ENCODE results near the gene ILKAP.
A peak's percentile ranks its signal among the peaks of the same experiment; 100 is the strongest.
"Not testable (repeated sequence)": the region's sequence is repeated elsewhere in the genome, so short reads cannot be mapped to it uniquely, and the experiment has no call there.

Gene ILKAP

DNA sequence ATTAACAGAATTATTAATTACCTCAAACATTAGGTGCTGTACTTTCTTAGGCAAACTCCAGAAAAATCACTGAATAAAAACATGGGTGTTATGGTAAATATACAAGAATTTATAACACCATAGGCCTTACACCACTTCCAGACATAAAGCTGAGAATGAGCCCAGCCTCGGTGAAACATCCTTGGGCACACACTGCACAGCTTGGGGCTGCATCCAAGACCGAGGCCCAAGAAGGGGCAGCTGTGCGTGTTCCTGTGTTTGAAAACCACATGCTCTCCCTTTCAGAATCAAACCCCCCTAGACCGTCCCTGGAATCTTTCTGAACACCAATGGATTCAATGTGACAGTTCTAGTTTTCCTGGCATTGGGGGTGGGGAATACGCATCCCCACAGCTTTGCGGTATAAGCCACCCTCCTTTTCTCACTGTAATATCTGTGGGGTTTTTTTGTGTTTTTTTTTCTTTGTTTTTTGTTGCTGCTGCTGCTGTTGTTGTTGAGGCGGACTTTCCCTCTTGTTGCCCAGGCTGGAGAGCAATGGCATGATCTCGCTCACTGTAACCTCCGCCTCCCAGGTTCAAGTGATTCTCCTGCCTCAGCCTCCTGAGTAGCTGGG is 31.8 kb downstream of the ILKAP start:
- TF ChIP-seq, protein P1, sequence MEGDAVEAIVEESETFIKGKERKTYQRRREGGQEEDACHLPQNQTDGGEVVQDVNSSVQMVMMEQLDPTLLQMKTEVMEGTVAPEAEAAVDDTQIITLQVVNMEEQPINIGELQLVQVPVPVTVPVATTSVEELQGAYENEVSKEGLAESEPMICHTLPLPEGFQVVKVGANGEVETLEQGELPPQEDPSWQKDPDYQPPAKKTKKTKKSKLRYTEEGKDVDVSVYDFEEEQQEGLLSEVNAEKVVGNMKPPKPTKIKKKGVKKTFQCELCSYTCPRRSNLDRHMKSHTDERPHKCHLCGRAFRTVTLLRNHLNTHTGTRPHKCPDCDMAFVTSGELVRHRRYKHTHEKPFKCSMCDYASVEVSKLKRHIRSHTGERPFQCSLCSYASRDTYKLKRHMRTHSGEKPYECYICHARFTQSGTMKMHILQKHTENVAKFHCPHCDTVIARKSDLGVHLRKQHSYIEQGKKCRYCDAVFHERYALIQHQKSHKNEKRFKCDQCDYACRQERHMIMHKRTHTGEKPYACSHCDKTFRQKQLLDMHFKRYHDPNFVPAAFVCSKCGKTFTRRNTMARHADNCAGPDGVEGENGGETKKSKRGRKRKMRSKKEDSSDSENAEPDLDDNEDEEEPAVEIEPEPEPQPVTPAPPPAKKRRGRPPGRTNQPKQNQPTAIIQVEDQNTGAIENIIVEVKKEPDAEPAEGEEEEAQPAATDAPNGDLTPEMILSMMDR (IDR thresholded peaks at IDR 0.05; ENCODE audit: insufficient read depth, low read length): no peak
- TF ChIP-seq, protein P2, sequence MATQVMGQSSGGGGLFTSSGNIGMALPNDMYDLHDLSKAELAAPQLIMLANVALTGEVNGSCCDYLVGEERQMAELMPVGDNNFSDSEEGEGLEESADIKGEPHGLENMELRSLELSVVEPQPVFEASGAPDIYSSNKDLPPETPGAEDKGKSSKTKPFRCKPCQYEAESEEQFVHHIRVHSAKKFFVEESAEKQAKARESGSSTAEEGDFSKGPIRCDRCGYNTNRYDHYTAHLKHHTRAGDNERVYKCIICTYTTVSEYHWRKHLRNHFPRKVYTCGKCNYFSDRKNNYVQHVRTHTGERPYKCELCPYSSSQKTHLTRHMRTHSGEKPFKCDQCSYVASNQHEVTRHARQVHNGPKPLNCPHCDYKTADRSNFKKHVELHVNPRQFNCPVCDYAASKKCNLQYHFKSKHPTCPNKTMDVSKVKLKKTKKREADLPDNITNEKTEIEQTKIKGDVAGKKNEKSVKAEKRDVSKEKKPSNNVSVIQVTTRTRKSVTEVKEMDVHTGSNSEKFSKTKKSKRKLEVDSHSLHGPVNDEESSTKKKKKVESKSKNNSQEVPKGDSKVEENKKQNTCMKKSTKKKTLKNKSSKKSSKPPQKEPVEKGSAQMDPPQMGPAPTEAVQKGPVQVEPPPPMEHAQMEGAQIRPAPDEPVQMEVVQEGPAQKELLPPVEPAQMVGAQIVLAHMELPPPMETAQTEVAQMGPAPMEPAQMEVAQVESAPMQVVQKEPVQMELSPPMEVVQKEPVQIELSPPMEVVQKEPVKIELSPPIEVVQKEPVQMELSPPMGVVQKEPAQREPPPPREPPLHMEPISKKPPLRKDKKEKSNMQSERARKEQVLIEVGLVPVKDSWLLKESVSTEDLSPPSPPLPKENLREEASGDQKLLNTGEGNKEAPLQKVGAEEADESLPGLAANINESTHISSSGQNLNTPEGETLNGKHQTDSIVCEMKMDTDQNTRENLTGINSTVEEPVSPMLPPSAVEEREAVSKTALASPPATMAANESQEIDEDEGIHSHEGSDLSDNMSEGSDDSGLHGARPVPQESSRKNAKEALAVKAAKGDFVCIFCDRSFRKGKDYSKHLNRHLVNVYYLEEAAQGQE (IDR thresholded peaks at IDR 0.05; ENCODE audit: insufficient replicate concordance, low read depth): no peak
- TF ChIP-seq POLR2AphosphoS5 (IDR thresholded peaks at IDR 0.05; ENCODE audit: low read depth) (no peak), SPI1 (IDR thresholded peaks at IDR 0.05; ENCODE audit: borderline replicate concordance, low read depth) (no peak), GABPA (IDR thresholded peaks at IDR 0.05; ENCODE audit: low read depth) (no peak)
- Histone ChIP-seq H3K27ac (replicated peaks) (no peak overlapping the region), H3K27me3 (ENCODE audit: insufficient read depth, poor library complexity, severe bottlenecking) (no peaks in the 10 kb centered on the region), H3K4me3 (replicated peaks; ENCODE audit: insufficient read depth, low read length) (no peak overlapping the region)
- DNase-seq (ENCODE audit: low read depth in 1 of 2, low spot score in 1 of 2): no peak

DNA sequence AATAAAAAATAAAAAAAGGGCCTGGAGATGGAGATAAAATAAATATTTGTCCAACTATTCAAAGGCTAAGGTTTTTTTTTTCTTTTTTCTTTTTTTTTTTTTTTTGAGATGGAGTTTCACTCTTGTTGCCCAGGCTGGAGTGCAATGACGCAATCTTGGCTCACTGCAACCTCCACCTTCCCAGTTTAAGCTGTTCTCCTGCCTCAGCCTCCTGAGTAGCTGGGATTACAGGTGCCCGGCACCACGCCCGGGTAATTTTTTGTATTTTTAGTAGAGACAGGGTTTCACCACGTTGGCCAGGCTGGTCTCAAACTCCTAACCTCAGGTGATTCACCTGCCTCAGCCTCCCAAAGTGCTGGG is 32.4 kb downstream of the ILKAP start:
- not testable (repeated sequence) for H3K27ac ChIP-seq (replicated peaks); H3K27me3 ChIP-seq (ENCODE audit: insufficient read depth, poor library complexity, severe bottlenecking); H3K4me3 ChIP-seq (replicated peaks; ENCODE audit: insufficient read depth, low read length); DNase-seq (ENCODE audit: low read depth in 1 of 2, low spot score in 1 of 2)

DNA sequence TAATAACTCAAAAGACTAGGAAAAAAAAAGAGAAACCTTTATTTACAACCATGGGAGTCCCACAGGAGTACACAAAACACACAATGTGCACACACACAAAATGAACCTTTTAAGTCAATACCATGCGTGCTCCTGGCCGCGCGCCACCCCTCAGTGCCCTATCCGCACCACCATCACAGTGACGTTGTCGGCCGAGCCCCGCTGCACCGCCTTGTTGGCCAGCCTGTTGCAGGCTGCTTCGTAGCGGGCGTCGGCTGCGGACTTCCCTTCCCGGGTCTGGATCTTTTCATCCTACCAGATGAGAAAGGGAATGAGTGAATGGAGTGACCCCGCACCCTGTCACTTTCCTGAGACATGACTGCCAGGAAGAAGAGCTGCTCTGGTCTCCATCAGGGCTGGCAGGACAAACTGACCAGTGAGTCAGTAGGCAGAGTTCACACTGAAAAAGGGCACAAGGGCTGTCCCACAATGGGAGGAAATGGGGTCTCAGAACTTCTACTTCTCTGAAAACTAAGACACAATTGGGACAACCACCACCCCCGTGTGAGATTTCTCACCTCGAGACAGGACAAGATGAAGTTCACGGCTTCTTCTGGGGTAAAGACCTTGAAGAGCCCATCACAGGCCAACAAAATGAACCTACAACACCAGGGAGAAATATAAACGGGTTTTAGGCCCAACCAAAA is 33.0 kb downstream of the ILKAP start:
- Histone ChIP-seq H3K27ac (replicated peaks) (no peak overlapping the region), H3K27me3 (ENCODE audit: insufficient read depth, poor library complexity, severe bottlenecking) (no peaks in the 10 kb centered on the region), H3K4me3 (replicated peaks; ENCODE audit: insufficient read depth, low read length) (no peak overlapping the region)
- DNase-seq (ENCODE audit: low read depth in 1 of 2, low spot score in 1 of 2): no peak
- TF ChIP-seq SPI1 (IDR thresholded peaks at IDR 0.05; ENCODE audit: borderline replicate concordance, low read depth): no peak
- TF ChIP-seq POLR2AphosphoS5 (IDR thresholded peaks at IDR 0.05; ENCODE audit: low read depth): no peak
- TF ChIP-seq GABPA (IDR thresholded peaks at IDR 0.05; ENCODE audit: low read depth): no peak
- TF ChIP-seq, protein P1 (IDR thresholded peaks at IDR 0.05; ENCODE audit: insufficient read depth, low read length): no peak
- TF ChIP-seq, protein P2 (IDR thresholded peaks at IDR 0.05; ENCODE audit: insufficient replicate concordance, low read depth): no peak

DNA sequence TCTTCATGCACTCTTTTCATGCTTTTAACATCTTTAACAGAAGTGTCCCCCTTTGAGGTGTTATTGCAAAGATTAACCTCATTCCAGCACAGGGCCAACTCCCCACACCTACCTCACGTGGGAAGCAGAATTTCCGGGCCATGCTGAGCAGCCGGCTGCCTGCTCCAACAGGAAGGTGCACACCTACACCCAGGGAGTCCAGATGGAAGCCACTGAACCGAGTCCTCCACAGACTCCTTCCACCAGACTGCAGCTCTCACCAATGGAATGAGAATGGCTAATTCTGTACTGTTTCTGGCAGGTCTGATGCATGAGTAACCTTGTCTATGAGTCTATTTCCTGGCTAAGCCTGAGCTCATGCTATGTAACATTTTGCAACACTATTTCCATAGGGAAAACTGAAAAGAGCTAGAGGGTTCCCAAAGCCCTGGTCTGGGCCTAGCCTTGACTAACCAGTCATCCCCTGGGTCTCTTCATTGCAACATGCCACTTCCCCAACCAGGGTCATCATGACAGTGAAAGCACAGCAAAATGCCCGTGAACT is 33.7 kb downstream of the ILKAP start:
- DNase-seq (ENCODE audit: low read depth in 1 of 2, low spot score in 1 of 2): peak in 1 of 2 experiments; percentile 39
- Histone ChIP-seq H3K27me3 (ENCODE audit: insufficient read depth, poor library complexity, severe bottlenecking) (peaks cover 2% of the 10 kb centered on the region), H3K4me3 (replicated peaks; ENCODE audit: insufficient read depth, low read length) (no peak overlapping the region), H3K27ac (replicated peaks) (no peak overlapping the region)
- TF ChIP-seq SPI1 (IDR thresholded peaks at IDR 0.05; ENCODE audit: borderline replicate concordance, low read depth) (peak; percentile 35; the same call in 1 of the 2 replicates), GABPA (IDR thresholded peaks at IDR 0.05; ENCODE audit: low read depth) (no peak)
